Measurements from ENCODE around the gene SPATS2. TPM values are rescaled to one million over a fixed set of nuclear protein-coding genes. Genes with fewer than 3 reads are reported as not detected.

The SPATS2 gene
- total and polyA plus RNA-seq, 7 donors = 4.4 to 10.6 (median 9.1) TPM

- 95 to 100% (median 98%) methylated on average over 1 of the region's 1 CpG for WGBS, 3 donors
- no peak for ATAC-seq
- no peaks in the 10 kb centered on the region for H3K9me3 ChIP-seq
Observed at GRCh38 chr12:49397000-49397399, 29.7 kb downstream of the SPATS2 start.

GRCh38 chr12:49400304-49400703 lies 33.0 kb downstream of the SPATS2 start:
- H3K27ac ChIP-seq = no peak overlapping the region
- no peaks in the 10 kb centered on the region for H3K27me3 ChIP-seq (ENCODE audit: insufficient read depth in 3 of 3, low read length in 2 of 3)
- DNase-seq (no peak), ATAC-seq (no peak)
- intact Hi-C loops (cut with DNase I) = no loop called here
- no peaks in the 10 kb centered on the region for H3K4me1 ChIP-seq
- no peak for TF ChIP-seq CTCF (IDR thresholded peaks at IDR 0.05)
- H3K36me3 ChIP-seq (ENCODE audit: insufficient read depth in 1 of 2, low read depth in 1 of 2) = no peaks in the 10 kb centered on the region
- no peaks in the 10 kb centered on the region for H3K9me3 ChIP-seq
- 79 to 88% (median 86%) methylated on average over 1 of the region's 1 CpG for WGBS, 3 donors
- no peak overlapping the region for H3K4me3 ChIP-seq

More at GRCh38 chr12:49397000-49397399, 29.7 kb downstream of the SPATS2 start:
- intact Hi-C loops (cut with DNase I) = no loop called here
- Histone ChIP-seq H3K27me3 (ENCODE audit: insufficient read depth in 3 of 3, low read length in 2 of 3) (no peaks in the 10 kb centered on the region), H3K4me3 (no peak overlapping the region), H3K36me3 (ENCODE audit: insufficient read depth in 1 of 2, low read depth in 1 of 2) (no peaks in the 10 kb centered on the region), H3K4me1 (no peaks in the 10 kb centered on the region), H3K27ac (no peak overlapping the region)
- no peak for DNase-seq
- TF ChIP-seq CTCF (IDR thresholded peaks at IDR 0.05) = no peak

- H3K9me3 ChIP-seq = no peaks in the 10 kb centered on the region
- H3K4me1 ChIP-seq = no peaks in the 10 kb centered on the region
- H3K36me3 ChIP-seq (ENCODE audit: insufficient read depth in 1 of 2, low read depth in 1 of 2) = no peaks in the 10 kb centered on the region
- H3K27ac ChIP-seq = no peak overlapping the region
- 60 to 72% (median 60%) methylated on average over 5 of the region's 5 CpGs for WGBS, 3 donors
- H3K4me3 ChIP-seq = no peak overlapping the region
- no peak for DNase-seq
- no peak for ATAC-seq
- H3K27me3 ChIP-seq (ENCODE audit: insufficient read depth in 3 of 3, low read length in 2 of 3) = no peaks in the 10 kb centered on the region
- TF ChIP-seq CTCF (IDR thresholded peaks at IDR 0.05) = no peak
- intact Hi-C loops (cut with DNase I) = no loop called here
Observed at GRCh38 chr12:49403971-49404450, 36.7 kb downstream of the SPATS2 start.

- H3K27ac ChIP-seq = no peak overlapping the region
- no peaks in the 10 kb centered on the region for H3K9me3 ChIP-seq
- no peak for ATAC-seq
- H3K4me1 ChIP-seq = no peaks in the 10 kb centered on the region
- DNase-seq = no peak
- H3K27me3 ChIP-seq (ENCODE audit: insufficient read depth in 3 of 3, low read length in 2 of 3) = no peaks in the 10 kb centered on the region
- intact Hi-C loops (cut with DNase I) = no loop called here
- no peak for TF ChIP-seq CTCF (IDR thresholded peaks at IDR 0.05)
- H3K4me3 ChIP-seq = no peak overlapping the region
- H3K36me3 ChIP-seq (ENCODE audit: insufficient read depth in 1 of 2, low read depth in 1 of 2) = no peaks in the 10 kb centered on the region
Observed at GRCh38 chr12:49404956-49405355, 37.7 kb downstream of the SPATS2 start.

- Histone ChIP-seq H3K27ac (no peak overlapping the region), H3K4me1 (no peaks in the 10 kb centered on the region), H3K36me3 (ENCODE audit: insufficient read depth in 1 of 2, low read depth in 1 of 2) (no peaks in the 10 kb centered on the region), H3K9me3 (no peaks in the 10 kb centered on the region), H3K4me3 (no peak overlapping the region), H3K27me3 (ENCODE audit: insufficient read depth in 3 of 3, low read length in 2 of 3) (no peaks in the 10 kb centered on the region)
- no peak for TF ChIP-seq CTCF (IDR thresholded peaks at IDR 0.05)
- 88 to 98% (median 96%) methylated on average over 1 of the region's 1 CpG for WGBS, 3 donors
- ATAC-seq = no peak
- DNase-seq = no peak
- intact Hi-C loops (cut with DNase I) = no loop called here
Observed at GRCh38 chr12:49410818-49411217, 43.6 kb downstream of the SPATS2 start.
